Esophagus muscularis mucosa (tissue), 3 donors: ENCODE data around the gene SERPINF2.

Experiments used
- POLR2A ChIP-seq: fragments of 450-650 bp; IDR thresholded peaks from one replicate; pipeline ENCODE4 v1.6.1; 2017; ENCODE audit warnings: antibody characterized with exemption, moderate library complexity, mild to moderate bottlenecking, low read depth
- TF ChIP-seq, protein P1 (sequence below), 3 experiments: fragments of 200-600 bp in 2 of 3; fragments of 450-650 bp in 1 of 3; sonication (generic) in 2 of 3; IDR thresholded peaks; one replicate each; pipeline ENCODE4 v1.5.1; 2017 to 2019; ENCODE audit warnings: antibody characterized with exemption in 3 of 3, mild to moderate bottlenecking in 2 of 3, moderate library complexity in 1 of 3

- TF ChIP-seq, protein P1, sequence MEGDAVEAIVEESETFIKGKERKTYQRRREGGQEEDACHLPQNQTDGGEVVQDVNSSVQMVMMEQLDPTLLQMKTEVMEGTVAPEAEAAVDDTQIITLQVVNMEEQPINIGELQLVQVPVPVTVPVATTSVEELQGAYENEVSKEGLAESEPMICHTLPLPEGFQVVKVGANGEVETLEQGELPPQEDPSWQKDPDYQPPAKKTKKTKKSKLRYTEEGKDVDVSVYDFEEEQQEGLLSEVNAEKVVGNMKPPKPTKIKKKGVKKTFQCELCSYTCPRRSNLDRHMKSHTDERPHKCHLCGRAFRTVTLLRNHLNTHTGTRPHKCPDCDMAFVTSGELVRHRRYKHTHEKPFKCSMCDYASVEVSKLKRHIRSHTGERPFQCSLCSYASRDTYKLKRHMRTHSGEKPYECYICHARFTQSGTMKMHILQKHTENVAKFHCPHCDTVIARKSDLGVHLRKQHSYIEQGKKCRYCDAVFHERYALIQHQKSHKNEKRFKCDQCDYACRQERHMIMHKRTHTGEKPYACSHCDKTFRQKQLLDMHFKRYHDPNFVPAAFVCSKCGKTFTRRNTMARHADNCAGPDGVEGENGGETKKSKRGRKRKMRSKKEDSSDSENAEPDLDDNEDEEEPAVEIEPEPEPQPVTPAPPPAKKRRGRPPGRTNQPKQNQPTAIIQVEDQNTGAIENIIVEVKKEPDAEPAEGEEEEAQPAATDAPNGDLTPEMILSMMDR (IDR thresholded peaks at IDR 0.05): no peak
- TF ChIP-seq POLR2A: no peak
These were observed 31.1 kb downstream of the SERPINF2 start for GRCh38 chr17:1773696-1774181.
